ENCODE results near the gene RIPPLY1.

Gene RIPPLY1, protein sequence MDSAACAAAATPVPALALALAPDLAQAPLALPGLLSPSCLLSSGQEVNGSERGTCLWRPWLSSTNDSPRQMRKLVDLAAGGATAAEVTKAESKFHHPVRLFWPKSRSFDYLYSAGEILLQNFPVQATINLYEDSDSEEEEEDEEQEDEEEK
- total RNA-seq, result 0 to 0.49 (median 0) reads per million in 4 experiments

DNA sequence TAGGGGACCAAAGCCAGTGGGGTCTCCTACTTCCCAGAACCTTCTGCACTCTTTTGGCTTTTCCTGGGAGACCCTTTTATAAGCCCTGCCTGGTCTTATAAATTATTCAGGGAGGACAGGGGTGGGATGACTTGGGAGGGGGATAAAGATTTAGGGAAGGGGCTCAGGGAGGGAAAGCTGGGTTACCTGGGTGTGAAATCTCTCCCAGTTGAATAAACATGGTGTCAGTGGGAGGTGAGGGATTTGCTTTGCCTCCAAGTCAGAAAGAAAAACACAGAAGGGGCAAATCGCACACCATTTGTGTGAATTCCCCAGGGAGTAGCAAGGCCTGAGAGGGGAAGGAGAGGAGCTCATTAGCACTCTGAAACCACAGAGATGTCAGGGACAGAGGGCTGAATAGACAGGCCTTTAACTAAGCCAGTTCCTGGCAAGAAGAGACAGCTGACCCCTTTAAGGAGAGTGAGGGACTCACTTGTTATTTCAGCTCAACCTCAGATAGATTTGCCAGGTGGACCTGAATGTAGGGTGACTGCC is at the start of gene RIPPLY1:
TSS of gene RIPPLY1 (minus strand) at position 51 of the 534 bp plus-strand sequence. CDS start 54 bp downstream, outside the sequence.
- DNase-seq, result no peak

- no peak for DNase-seq
Observed at GRCh38 chrX:106952538-106952937, 49.4 kb upstream of the RIPPLY1 start.

- DNase-seq, result no peak
Observed at GRCh38 chrX:106952089-106952488, 48.9 kb upstream of the RIPPLY1 start.

DNA sequence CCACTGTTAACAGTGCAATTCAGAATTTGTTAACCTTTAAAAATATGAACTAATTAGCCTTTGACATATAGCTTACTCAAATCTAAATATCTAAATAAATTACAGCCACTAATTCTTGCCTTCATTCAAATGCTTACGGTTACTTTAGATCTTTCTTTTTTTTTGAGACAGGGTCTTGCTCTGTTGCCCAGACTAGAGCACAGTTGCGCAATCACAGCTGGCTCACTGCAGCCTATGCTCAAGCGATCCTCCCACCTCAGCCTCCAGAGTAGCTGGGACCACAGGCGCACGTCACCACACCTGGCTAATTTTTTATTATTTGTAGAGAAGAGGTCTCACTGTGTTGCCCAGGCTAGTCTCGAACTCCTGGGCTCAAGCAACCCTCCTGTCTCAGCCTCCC is 48.1 kb upstream of the RIPPLY1 start:
- no peak for DNase-seq

DNA sequence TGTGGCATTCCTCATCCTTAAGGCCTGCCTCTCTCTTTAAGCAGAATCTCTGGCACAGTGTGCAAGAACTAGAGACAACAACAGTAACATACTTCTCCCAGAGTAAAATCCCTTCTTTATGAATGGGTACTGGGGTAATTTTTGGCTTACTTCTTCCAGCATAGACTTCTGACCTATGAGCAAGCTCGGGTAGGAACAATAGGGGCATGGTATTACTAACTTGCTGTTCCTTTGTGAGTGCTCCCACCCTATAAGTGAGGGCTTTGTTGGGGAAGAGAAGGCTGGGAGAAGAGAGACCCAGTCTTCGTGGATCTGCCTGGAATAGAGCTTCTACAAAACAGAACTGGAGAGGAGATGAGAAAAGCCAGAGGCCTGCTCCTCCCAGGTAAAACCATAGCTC is 47.2 kb upstream of the RIPPLY1 start:
- DNase-seq, result no peak

DNA sequence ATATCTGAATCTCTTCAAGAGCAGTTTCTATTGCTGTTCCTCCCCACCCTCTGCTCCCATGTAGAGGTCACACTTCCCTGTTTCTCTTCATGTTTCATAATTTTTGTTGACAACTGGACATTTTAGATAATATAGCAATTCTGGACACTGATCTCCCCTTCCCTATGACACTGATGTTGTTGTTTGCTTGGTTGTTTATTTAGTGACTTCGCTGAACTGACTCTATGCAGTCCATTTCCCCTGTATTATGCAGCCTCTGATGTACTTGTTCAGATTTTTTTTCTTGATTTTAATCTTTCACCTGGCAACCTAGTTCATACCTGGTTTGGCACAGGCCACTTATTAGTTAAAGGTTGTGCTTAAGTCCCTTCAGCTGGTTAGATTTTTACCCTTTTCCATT is 46.2 kb upstream of the RIPPLY1 start:
- no peak for DNase-seq

DNA sequence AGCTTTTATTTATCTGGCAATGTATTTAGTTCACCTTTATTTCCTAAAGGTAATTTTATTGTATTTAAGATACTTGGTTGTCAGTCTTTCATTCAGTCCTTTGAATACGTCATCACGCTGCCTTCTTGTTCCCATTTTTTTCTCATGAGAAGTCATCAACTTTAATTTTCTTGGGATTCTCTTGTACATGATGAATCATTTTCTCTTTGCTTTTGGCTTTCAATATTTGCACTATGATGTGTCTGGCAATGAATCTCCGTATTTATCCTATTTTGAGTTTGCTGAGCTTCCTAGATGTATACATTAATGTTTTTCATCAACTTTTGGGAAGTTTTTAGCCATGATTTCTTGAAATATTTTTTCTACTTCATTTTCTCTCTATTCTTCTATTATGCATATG is 45.5 kb upstream of the RIPPLY1 start:
- DNase-seq, result no peak

DNA sequence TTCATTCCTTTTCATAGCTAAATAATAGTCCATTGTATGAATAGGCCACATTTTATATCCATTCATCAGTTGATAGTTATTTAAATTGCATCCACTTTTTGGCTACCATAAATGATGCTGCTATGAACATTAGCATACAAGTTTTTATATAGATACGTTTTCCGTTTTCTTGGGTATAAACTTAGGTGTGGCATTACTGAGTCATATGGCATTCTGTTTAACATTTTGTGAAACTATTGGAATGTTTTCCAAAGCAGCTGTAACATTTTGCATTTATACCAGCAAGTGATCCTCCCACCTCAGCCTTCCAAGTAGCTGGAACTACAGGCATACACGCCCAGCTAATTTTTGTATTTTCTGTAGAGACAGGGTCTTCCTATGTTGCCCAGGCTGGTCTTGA is 43.3 kb upstream of the RIPPLY1 start:
- no peak for DNase-seq

DNA sequence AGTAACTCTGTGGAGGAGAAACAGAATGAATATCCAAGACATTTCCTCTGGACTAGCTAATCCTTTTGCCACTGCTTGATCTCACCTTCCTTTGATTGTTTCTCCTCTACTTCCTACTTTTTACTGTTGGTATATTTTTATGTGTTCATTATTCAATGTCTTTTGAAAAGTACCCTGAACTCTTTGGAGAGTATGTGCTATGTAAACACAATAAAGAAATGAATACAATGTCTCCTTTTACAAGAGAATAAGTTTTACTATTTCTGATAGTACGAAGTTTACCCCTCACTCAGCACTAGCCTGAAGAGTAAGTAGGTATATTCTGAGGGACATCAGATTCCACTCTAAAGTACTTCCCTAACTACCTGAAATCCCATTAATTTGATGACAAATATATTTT is 36.9 kb upstream of the RIPPLY1 start:
- no peak for DNase-seq

DNA sequence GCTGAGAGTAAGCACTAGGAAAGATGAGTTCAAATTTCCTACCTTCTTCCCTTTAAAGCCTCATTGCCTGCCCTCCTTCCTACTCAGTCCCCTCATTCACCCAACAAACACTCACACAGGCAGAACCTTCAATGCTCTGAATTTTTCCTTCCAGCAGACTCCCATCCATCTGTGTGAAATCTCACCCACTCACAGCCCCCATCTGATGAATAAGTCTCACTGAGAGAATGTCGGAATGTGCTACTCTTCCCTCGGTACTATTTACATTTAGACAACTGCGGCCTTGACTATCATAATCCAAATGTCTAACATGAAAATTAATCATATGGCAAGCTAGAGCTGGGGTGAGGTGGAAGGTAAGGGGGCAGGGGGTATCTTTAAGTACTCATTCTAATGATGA is 36.4 kb upstream of the RIPPLY1 start:
- DNase-seq, result no peak

DNA sequence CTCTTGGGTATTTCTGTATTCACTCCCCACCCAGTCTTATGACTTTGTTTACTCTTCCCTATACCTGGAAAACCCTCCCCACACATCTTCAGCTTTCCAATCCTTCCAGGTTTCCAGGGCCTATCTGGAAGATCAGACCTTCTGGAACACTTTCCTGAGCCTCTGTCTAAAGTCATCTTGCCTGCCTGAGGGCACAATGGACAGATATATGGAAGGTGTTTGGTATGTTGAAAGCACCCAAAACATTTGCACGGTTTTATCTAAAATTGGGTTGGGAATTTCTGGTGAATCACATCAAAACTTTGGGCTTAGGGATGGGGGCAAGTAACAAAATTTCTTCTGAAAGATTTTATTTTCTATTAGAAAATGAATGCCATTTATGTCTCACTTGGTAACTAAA is 33.1 kb upstream of the RIPPLY1 start:
- DNase-seq, result no peak

DNA sequence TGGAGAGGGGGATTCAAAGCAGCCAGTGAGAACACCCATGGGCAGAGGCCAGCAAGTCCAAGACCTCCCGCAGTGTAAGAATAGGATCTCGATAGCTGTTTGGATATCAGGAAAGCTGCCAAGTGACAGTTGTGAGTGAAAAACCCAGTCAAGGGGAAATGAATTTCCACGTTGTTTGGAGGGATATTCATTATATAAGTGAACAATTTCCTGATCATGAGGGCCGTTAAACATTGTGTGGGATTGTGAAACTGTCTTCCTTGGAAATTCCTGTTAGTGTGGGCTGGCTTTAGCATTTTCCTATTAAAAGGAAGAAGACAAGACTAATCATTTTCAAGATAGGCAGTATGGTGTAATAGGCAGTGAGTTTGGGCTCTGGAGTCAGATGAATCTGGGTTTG is 32.0 kb upstream of the RIPPLY1 start:
- no peak for DNase-seq

- DNase-seq, result no peak
Observed at GRCh38 chrX:106933538-106933961, 30.4 kb upstream of the RIPPLY1 start.

DNA sequence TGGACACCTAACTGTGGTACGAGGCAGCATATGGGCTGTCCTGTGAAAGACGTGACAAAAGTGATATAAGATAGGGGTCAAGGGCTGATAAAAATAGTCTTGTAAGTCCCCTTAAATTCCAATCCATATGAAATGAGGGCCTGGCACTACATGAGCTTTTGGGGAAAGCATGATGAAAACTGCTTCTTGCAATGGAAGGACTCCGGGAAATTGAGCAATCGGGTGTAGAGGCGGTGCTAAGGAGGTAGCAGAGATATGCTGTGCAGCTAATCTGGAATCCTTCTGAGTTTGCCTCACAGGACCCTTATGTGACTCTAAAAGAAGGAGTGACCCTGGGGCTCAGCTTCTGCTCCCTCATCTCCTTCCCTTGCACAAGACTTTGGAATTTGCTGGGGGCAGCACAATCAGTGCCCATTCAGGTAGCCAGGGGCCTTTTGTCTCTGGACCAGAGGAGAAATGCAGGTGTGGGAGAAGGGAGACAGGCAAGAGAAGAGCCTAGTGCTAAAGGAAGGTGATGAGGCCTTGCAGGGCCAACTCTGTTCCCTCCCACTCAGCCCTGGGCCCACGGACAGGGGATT is 29.9 kb upstream of the RIPPLY1 start:
- DNase-seq, result no peak

GRCh38 chrX:106932492-106932923 is 29.4 kb upstream of the RIPPLY1 start:
- DNase-seq, result no peak

- no peak for DNase-seq
Observed at GRCh38 chrX:106931831-106932491, 28.8 kb upstream of the RIPPLY1 start.

- no peak for DNase-seq
Observed at GRCh38 chrX:106928227-106928626, 25.1 kb upstream of the RIPPLY1 start.

DNA sequence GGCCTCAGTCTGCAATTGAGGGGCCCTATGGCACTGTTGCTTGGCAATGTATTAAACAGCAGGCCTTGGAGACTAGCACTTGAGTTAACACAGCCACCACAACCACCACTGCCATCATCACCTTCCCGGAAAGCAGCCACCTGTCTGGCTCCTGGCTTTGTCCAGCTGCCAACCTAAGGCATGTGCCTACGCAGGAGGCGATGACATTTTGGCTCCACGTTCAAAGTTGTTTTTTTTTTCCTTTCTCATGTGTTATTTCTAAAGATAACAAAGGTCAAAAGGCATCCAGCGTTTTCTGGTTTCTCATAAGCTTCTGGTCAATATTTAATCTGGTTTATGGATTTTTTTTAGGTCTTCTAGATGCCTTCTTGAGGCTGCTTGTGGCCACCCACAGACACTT is 24.6 kb upstream of the RIPPLY1 start:
- DNase-seq, result no peak

DNA sequence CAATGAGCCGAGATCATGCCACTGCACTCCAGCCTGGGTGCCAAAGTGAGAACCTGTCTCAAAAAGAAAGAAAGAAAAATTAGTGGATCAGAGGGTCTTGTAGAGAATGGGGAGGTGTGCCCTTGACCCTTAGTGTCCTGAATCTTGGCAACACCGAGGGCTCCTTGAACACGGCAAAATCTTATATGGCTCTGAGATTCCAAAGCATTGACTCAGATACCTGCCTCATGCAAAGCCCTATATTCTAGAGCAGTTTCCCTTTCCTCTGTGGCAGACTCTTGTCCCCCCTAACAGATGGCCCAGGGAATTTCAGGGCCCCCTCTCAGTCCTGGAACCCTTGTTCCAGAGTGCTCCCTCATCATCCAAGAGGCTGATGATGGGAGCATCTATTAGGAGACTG is 23.9 kb upstream of the RIPPLY1 start:
- no peak for DNase-seq

DNA sequence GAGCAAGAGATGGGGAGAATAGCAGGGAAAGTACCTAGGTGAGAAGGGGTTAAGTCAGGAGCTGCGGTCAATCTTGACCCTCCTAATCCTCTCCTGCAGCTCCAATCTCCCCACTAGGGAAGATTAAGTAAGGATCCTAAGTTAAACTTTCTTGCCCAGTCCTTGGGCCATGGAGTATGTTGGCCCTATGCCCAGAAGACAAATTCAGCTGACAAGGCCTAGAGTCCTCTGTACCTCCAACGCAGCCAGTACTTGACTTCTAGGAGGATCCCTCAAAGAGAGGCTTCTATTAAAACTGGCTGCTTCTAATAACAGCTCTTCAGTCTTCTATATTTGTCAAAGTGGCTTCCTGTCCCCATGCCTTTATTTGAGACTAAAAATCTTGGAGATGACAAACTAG is 18.5 kb upstream of the RIPPLY1 start:
- no peak for DNase-seq

DNA sequence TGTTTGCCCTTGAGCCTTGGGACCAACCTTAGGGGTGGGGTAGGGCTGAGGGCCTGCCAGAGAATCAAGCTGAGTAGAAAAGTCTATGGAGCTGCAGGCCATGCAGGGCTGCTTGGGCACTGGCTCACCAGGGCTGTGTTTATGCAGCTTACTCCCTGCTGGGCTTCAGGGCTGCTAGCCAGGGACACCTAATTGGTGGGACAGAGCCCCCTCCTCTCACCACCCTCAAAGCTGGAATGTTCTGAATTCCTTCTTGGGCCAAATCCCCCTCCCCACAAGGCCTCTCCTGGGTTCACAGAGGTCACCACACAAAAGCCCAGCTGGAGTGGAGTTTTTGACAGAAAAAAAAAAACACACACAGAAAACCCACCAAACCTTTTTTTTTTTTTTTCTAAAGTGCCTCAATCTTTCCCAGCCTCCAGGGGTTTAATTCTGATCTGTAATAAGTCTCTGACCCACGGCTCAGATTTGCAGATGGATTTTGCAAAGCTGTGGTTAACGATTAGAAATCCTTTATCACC is 16.9 kb upstream of the RIPPLY1 start, which contains the start of gene CLDN2:
TSS of gene CLDN2 (plus strand) at position 471 of the 521 bp plus-strand sequence. CDS start 7,827 bp downstream, outside the sequence.
- no peak for DNase-seq

DNA sequence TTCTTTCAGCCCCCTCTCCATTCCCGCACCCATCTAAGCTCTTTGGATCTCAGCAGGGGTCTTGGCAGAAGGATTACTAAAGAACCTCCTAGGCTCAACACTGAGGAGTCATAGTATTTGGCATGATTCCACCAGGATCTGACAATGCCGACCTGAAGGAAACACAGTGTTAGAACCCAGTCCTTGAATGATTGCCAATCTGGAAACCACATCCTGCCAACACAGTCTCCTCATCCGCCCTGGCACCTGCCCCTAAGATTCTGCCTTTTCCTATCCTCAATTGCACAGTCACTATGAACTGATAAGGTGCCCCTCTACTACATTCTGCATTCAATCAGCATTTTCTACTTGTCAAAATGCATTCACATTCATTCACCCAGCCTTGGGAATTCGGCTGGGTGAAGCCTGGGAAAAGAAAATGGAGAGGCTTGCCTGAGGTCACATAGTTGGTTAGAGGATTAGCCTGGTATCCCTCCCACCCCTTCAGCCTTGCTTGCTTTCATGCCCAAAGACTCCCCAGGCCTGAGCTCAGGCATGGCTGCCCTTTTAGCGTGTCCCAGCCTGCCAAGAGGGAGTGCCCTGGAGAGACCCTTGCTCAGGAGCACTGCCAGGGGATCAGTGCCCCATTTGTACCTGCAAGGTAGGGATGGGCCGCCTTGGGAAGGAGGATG is 14.8 kb upstream of the RIPPLY1 start:
- DNase-seq, result no peak

GRCh38 chrX:106912864-106913263 is 9.7 kb upstream of the RIPPLY1 start:
- DNase-seq, result no peak
